Fibroblast of lung (primary cell): Measurements from ENCODE around the gene TSHZ2. TPM values are rescaled to one million over a fixed set of nuclear protein-coding genes. Genes with fewer than 3 reads are reported as not detected.
A peak's percentile ranks its signal among the peaks of the same experiment; 100 is the strongest.

Experiments
- DNase-seq, 2 donors: peaks; one replicate each; pipeline versions ENCODE4 v3.0.0 to v3.0.0-alpha.2; 2010; ENCODE audit warnings: low read depth in 2 of 2
- H2AFZ ChIP-seq: 2 replicates; pipeline ENCODE4 v1.5.1; 2012; ENCODE audit warnings: low read length, control low read depth, inconsistent platforms
- H3K27ac ChIP-seq: 2 replicates; pipeline ENCODE4 v1.5.1; 2011; ENCODE audit warnings: low read length, control low read depth; ENCODE audit not compliant: insufficient read depth
- H3K27me3 ChIP-seq: 2 replicates; pipeline ENCODE4 v1.5.1; 2011; ENCODE audit warnings: mild to moderate bottlenecking, low read length; ENCODE audit not compliant: control insufficient read depth, insufficient read depth
- H3K36me3 ChIP-seq: 2 replicates; pipeline ENCODE4 v1.5.1; 2011; ENCODE audit warnings: low read length; ENCODE audit not compliant: control insufficient read depth, insufficient read depth
- H3K4me1 ChIP-seq: 2 replicates; pipeline ENCODE4 v1.5.1; 2011; ENCODE audit warnings: low read length; ENCODE audit not compliant: control insufficient read depth, insufficient read depth; ENCODE audit errors: extremely low read depth
- H3K4me2 ChIP-seq: 2 replicates; pipeline ENCODE4 v1.5.1; 2011; ENCODE audit warnings: low read length, control low read depth; ENCODE audit not compliant: insufficient read depth; ENCODE audit errors: extremely low read depth
- H3K4me3 ChIP-seq, 4 experiments: fragments of 200-600 bp in 1 of 4; sonication (generic) in 1 of 4; replicated peaks in 1 of 4; 2 replicates each; pipeline ENCODE4 v1.5.1; 2011 to 2016; ENCODE audit warnings: low read length in 4 of 4, low read depth in 3 of 4, mild to moderate bottlenecking in 3 of 4, control low read depth in 2 of 4, inconsistent platforms in 1 of 4, mixed read lengths in 1 of 4; ENCODE audit not compliant: insufficient read depth in 1 of 4; ENCODE audit errors: control extremely low read depth in 1 of 4
- H3K79me2 ChIP-seq: 2 replicates; pipeline ENCODE4 v1.5.1; 2012; ENCODE audit warnings: mild to moderate bottlenecking, low read length, inconsistent platforms; ENCODE audit not compliant: control insufficient read depth, insufficient read depth
- H3K9ac ChIP-seq: 2 replicates; pipeline ENCODE4 v1.5.1; 2011; ENCODE audit warnings: mild to moderate bottlenecking, low read length, control low read depth; ENCODE audit not compliant: insufficient read depth
- H3K9me3 ChIP-seq: 2 replicates; pipeline ENCODE4 v1.5.1; 2012; ENCODE audit warnings: low read depth, low read length; ENCODE audit not compliant: control insufficient read depth, insufficient read depth
- H4K20me1 ChIP-seq: 2 replicates; pipeline ENCODE4 v1.5.1; 2011; ENCODE audit warnings: low read length; ENCODE audit not compliant: control insufficient read depth, insufficient read depth; ENCODE audit errors: extremely low read depth
- EZH2 ChIP-seq: IDR thresholded peaks from 2 replicates; pipeline ENCODE4 v1.5.1; 2012; ENCODE audit warnings: low read length, control low read depth, mild to moderate bottlenecking; ENCODE audit errors: missing control alignments
- polyA plus RNA-seq, 2 donors: library from polyadenylated mRNA; depleted of rRNA in 1 of 2; stranded (reverse) in 1 of 2; unstranded in 1 of 2; fragments of >200 nt; gene quantifications; 2 replicates each; pipeline ENCODE4 v1.2.1, GENCODE V29; 2011 to 2012; ENCODE audit warnings: missing spikeins in 1 of 2
- total RNA-seq: library from RNA; depleted of rRNA; stranded (reverse); fragments of >200 nt; gene quantifications from 2 replicates; pipeline ENCODE4 v1.2.1, GENCODE V29; 2014
- TF ChIP-seq, protein P1 (sequence below), 2 donors: IDR thresholded peaks in 1 of 2; conservative IDR thresholded peaks in 1 of 2; 1 replicate in 1 of 2; 2 replicates in 1 of 2; pipeline ENCODE4 v1.5.1; 2011 to 2012; ENCODE audit warnings: low read length in 2 of 2, control low read depth in 1 of 2, inconsistent platforms in 1 of 2, low read depth in 1 of 2, mild to moderate bottlenecking in 1 of 2

Gene TSHZ2
- total and polyA plus RNA-seq, 2 donors (not counting 1 experiment from before 2014, with no cell fraction given): 0.15 to 2.6 TPM

DNA sequence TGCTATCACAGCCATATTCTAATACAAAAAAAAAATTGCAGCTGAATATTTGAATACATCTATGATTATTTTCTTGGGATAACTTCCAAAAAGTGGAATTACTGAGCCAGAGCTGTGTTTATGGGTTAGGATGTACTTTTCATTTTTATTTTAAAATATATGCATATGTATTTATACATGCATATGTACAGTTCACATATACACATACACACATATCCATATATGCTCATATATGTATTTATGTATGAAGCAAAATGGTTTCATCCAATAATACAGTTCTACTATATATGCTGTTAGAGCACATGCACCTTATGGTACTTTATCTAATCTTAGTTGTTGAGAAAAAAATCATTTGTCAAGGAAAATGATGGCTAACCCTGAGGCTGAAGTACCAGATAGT, 54.9 kb downstream of the TSHZ2 start:
- Histone ChIP-seq H3K27ac (no peak overlapping the region), H3K9me3 (no peaks in the 10 kb centered on the region), H3K36me3 (no peaks in the 10 kb centered on the region), H3K4me2 (no peak overlapping the region), H3K79me2 (no peaks in the 10 kb centered on the region), H3K4me3 (no peak overlapping the region), H3K27me3 (no peaks in the 10 kb centered on the region), H4K20me1 (no peaks in the 10 kb centered on the region), H3K9ac (no peak overlapping the region), H2AFZ (no peak overlapping the region), H3K4me1 (no peaks in the 10 kb centered on the region)
- TF ChIP-seq, protein P1, sequence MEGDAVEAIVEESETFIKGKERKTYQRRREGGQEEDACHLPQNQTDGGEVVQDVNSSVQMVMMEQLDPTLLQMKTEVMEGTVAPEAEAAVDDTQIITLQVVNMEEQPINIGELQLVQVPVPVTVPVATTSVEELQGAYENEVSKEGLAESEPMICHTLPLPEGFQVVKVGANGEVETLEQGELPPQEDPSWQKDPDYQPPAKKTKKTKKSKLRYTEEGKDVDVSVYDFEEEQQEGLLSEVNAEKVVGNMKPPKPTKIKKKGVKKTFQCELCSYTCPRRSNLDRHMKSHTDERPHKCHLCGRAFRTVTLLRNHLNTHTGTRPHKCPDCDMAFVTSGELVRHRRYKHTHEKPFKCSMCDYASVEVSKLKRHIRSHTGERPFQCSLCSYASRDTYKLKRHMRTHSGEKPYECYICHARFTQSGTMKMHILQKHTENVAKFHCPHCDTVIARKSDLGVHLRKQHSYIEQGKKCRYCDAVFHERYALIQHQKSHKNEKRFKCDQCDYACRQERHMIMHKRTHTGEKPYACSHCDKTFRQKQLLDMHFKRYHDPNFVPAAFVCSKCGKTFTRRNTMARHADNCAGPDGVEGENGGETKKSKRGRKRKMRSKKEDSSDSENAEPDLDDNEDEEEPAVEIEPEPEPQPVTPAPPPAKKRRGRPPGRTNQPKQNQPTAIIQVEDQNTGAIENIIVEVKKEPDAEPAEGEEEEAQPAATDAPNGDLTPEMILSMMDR (conservative IDR thresholded peaks at IDR 0.05 in 1 of 2, IDR thresholded peaks at IDR 0.05 in 1 of 2; ENCODE audit: low read depth in 1 of 2, low read length in 2 of 2): no peak
- no peak for TF ChIP-seq EZH2
- no peak for DNase-seq

DNA sequence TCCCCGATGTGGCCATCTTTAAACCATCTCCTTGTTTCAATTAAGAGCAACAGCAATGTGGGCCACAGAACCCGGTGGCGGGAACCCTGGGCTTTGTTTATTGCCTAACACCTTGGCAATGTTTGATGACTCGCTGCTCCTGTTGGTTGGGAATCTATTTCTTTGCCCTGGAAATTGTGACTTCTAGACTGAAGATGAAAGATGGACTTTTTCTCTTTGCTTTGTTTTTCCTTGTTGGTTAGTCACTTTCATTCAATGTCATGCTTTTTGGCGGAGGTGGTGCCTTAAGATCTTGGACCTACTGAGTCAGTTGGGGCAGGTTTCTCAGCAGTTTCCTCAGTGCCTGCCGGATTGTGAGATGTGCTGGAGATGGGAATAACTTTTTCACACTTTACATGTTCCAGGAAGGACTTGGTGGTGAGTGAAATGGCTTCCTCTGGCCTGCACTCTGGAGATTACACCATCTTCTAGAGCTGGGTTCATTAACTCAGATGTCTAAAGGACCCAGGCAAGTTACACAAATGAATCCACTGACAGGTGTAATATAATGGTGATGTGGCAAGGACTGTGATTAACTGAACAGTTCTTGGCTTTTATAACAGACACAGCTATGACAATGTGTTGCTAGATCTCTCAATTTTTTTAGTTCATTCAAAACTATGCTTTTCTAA, 56.3 kb downstream of the TSHZ2 start:
- Histone ChIP-seq H2AFZ (no peak overlapping the region), H3K27ac (no peak overlapping the region), H3K9ac (no peak overlapping the region), H3K27me3 (no peaks in the 10 kb centered on the region), H3K4me1 (no peaks in the 10 kb centered on the region), H3K36me3 (no peaks in the 10 kb centered on the region), H3K4me3 (no peak overlapping the region), H3K4me2 (no peak overlapping the region), H3K9me3 (no peaks in the 10 kb centered on the region), H3K79me2 (no peaks in the 10 kb centered on the region), H4K20me1 (no peaks in the 10 kb centered on the region)
- no peak for TF ChIP-seq EZH2
- TF ChIP-seq, protein P1 (conservative IDR thresholded peaks at IDR 0.05 in 1 of 2, IDR thresholded peaks at IDR 0.05 in 1 of 2; ENCODE audit: low read depth in 1 of 2, low read length in 2 of 2): no peak
- peak in 1 of 2 donors; percentile 68 for DNase-seq

DNA sequence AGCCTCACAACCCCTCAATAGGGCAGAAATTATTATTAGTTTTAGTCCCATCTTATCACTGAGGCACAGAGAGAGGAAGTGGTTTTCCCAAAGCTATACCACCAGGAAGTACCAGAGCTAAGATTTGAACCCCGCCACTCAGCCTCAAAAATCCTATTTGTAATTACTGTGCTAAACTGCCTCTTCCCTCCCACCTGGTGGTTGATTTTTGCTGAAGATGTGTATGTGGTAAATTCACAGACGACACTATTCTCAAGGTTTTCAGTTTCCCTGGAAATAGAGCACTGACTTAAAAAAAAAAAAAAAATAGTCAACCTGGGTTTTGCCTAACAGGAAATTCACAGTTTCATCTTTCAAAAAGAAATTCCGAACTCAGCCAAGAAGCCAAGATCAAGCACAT, 57.9 kb downstream of the TSHZ2 start:
- Histone ChIP-seq H3K27ac (no peak overlapping the region), H3K4me3 (no peak overlapping the region), H2AFZ (no peak overlapping the region), H3K36me3 (no peaks in the 10 kb centered on the region), H3K27me3 (no peaks in the 10 kb centered on the region), H4K20me1 (no peaks in the 10 kb centered on the region), H3K9ac (no peak overlapping the region), H3K9me3 (no peaks in the 10 kb centered on the region), H3K79me2 (no peaks in the 10 kb centered on the region), H3K4me1 (no peaks in the 10 kb centered on the region), H3K4me2 (no peak overlapping the region)
- TF ChIP-seq, protein P1 (conservative IDR thresholded peaks at IDR 0.05 in 1 of 2, IDR thresholded peaks at IDR 0.05 in 1 of 2; ENCODE audit: low read depth in 1 of 2, low read length in 2 of 2): no peak
- no peak for TF ChIP-seq EZH2
- no peak for DNase-seq
